ENCODE measurements around the gene ALDH1L1.

Gene ALDH1L1

GRCh38 chr3:126114443-126115386, 65.7 kb downstream of the ALDH1L1 start:
- no peak for TF ChIP-seq CTCF (IDR thresholded peaks at IDR 0.05; ENCODE audit: low read length, missing control alignments)
- DNase-seq (ENCODE audit: low read depth), result no peak
- no peak overlapping the region for H3K4me3 ChIP-seq (replicated peaks; ENCODE audit: low read depth, low read length)

DNA sequence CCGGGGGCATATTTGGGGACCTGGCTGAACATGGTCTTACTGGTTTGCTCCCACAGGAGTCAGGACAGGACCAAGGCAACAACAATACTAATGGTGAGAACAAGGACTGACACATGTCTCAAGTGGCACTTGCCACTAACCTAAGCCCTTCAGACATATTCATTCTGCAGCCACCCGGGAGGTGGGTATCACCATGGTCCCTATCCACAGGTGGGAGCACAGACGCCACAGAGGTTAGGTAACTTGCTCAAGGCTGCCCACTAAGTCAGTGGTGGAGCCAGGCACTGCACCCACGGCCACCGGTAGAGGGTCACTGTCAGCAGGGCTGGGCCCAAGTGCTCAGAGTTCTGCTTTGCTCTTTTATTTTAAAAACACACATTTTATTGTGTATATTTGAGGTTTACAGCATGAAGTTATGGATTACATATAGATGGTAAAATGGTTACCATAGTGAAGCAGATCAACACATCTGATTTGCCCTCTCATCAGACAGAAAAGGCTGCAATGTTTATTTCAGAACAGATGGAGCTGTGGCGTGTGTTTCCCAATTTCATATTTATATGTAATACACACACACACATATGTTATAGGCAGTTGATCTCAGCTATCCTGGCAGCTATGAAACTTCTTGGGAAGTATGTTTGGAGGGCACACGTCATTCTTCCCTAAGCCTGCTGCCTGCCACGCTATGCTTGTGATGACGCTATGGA, 66.5 kb downstream of the ALDH1L1 start:
- no peak overlapping the region for H3K4me3 ChIP-seq (replicated peaks; ENCODE audit: low read depth, low read length)
- no peak for DNase-seq (ENCODE audit: low read depth)
- peak; percentile 31 for TF ChIP-seq CTCF (IDR thresholded peaks at IDR 0.05; ENCODE audit: low read length, missing control alignments)

- no peak for TF ChIP-seq CTCF (IDR thresholded peaks at IDR 0.05; ENCODE audit: low read length, missing control alignments)
- no peak overlapping the region for H3K4me3 ChIP-seq (replicated peaks; ENCODE audit: low read depth, low read length)
- no peak for DNase-seq (ENCODE audit: low read depth)
These were observed 67.2 kb downstream of the ALDH1L1 start for GRCh38 chr3:126113238-126113555.

DNA sequence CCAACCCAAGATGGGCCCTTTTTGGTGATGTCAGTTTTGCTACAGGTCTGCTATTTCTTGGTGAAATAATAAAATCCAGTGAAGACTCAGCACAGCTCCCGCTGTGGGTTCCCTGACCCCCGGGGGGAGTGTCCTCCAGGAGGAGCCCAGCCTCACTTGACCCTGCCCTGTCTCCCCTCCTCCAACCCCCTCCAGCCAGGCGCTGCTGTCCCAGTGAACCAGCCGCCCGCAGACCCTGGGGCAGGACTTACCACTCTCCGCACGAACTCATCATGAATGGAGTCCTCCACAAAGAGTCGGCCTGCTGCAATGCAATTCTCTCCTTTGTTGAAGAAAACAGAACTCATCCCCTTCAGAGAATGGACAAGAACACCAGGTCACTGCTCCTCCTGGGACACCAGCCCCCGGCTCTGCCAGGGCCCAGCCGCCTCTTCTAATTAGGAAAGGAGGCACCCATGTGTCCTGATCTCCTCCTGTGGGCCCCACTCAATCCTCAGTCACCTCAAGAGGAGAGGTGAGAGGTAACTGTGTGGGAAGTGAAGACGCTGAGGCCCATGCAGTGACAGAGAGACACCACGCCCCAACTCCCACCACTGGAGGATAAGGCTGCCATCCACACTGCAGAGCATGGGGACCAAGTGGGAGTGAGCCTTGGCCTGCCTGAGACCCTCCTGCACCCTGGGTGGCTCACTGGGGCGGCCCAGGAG, 67.7 kb downstream of the ALDH1L1 start:
- no peak for TF ChIP-seq CTCF (IDR thresholded peaks at IDR 0.05; ENCODE audit: low read length, missing control alignments)
- DNase-seq (ENCODE audit: low read depth), result no peak
- no peak overlapping the region for H3K4me3 ChIP-seq (replicated peaks; ENCODE audit: low read depth, low read length)

GRCh38 chr3:126111566-126112475, 68.6 kb downstream of the ALDH1L1 start:
- H3K4me3 ChIP-seq (replicated peaks; ENCODE audit: low read depth, low read length), result no peak overlapping the region
- no peak for DNase-seq (ENCODE audit: low read depth)
- TF ChIP-seq CTCF (IDR thresholded peaks at IDR 0.05; ENCODE audit: low read length, missing control alignments), result no peak

DNA sequence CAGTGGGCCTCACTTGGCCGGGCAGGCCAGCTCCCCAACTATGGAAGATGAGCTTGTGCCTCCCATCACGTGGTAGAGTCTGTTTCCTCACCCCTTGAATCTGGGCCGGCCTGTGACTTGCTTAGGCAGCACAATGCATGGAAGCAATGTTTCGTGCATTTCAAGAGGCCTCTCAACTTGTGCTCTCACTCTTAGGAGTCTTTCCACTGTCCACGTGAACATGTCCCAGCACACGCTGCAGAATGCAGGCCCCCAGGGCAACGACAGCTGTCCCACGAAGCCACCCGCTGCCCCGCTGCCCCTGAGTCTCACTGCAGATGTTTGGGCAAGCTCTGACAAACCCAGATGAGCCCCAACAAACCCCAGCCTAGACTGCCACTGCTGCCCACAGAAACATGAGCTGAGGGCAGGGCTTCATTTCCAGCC, 69.2 kb downstream of the ALDH1L1 start:
- TF ChIP-seq CTCF (IDR thresholded peaks at IDR 0.05; ENCODE audit: low read length, missing control alignments), result no peak
- H3K4me3 ChIP-seq (replicated peaks; ENCODE audit: low read depth, low read length), result no peak overlapping the region
- DNase-seq (ENCODE audit: low read depth), result no peak
